ENCODE measurements around the gene DHCR24.

The DHCR24 gene

DNA sequence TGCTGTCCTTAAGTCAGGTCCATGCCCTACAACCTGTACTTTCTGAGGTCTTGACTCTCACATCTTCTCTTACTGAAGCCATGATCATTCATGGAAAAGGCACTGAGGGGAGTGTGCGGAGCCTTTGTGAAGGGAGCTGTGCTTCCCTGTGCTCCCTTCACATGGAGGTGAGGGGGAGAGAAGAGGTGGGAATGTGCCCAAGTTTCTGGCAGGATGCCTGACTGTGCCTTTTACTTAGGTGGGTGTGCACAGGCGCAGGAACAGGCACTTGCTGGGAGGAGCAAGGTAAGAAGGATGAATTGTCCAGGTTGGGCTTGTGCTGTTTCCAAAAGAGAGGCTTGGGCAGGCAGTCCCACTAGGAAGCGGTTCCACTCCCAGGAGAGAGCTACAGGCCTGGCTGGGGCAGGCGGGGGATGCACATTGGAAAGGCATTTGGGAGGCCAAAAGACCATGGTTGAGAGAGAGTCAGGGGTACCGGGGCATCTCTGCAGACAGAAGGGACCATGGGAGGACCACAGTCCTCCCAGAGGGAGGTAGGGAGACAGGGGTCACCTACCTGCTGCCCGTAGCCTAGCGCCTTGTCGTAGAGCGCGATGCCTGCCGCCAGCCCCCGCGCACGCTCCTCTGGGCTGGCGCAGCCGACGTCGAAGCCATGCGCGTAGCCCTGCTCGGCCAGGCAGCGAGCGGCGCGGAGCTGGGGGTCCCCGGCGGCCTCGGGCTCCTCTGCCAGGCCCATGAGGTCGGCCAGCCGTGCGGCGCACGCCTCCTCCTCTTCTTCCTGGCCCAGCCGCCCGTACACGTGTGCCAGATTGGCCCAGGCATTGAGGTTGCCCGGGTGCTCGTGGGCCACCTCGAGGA lies 86.7 kb downstream of the DHCR24 start:
- DNase-seq (ENCODE audit: low read depth): no peak

All from GM04503 (cell line).